ENCODE results near the gene CLTCL1.
A peak's percentile ranks its signal among the peaks of the same experiment; 100 is the strongest.
"Not testable (repeated sequence)": the region's sequence is repeated elsewhere in the genome, so short reads cannot be mapped to it uniquely, and the experiment has no call there.

Gene CLTCL1

DNA sequence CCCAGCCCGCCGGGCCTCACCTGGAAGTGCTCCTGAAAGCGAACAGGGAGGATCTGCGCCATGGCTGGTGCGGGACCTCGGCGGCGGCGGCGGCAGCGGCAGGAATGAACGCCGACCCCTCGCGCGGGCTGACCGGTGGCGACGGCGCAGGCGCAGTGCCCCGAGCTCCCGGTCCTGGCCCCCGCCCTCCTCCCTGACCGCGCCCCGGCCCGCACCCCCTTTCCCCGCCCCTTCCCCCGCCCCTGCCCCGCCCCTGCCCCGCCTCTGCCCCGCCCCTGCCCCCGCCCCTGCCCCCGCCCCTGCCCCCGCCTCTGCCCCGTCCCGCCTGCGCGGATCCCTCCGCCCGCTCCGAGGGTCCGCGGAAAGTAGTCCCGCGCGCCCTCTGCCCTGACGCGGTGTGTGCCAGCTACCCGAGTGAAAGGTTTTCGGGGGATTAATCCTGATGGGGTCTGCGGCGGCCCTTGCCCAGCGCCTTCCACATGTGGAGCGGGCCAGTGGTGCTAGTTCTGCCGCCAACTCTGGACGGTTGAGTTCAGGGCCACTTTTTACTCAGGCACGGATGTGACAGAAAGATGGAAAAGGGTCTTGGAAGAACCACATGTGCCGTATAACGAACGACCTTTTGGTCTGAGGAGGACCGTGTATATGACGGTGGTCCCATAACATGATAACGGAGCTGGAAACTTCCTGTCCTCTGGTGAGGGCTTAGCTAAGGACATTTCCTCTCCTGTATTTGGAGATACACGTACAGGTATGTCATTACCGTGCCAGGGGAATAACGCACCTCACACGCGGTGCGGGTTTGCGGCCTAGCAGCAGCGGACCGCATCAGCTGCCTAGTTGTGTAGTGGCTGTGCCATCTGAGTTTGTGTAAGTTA, at the start of gene CLTCL1:
Gene CLTCL1, minus strand, starts transcription at position 140 of the 878 bp plus-strand sequence. Its CDS starts 78 bp downstream, at position 62.
- Mint-ChIP-seq H3K9me3 (no peaks in the 10 kb centered on the region), H3K4me3 (peak within 1 kb of the TSS; percentile 89), H3K36me3 (no peaks in the 10 kb centered on the region), H3K27me3 (peaks cover 26% of the 10 kb centered on the region), H3K27ac (peak within 1 kb of the TSS; percentile 45), H3K4me1 (peaks cover 14% of the 10 kb centered on the region)
- ATAC-seq = peak; percentile 87

DNA sequence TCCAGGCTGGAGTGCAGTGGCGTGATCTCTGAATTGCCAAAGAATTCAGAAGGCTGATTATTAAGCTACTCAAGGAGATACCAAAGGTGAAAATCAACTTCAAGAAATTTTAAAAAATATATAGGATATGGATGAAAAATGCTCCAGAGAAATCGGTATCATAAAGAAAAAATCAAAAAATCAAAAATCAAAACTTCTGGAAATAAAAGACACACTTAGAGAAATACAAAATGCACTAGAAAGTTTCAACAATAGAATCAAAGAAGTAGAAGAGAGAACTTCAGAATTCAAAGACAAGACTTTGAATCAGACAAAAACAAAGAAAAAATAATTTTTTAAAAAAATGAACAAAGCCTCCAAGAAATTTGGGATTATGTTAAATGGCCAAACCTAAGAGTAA, 45.6 kb upstream of the CLTCL1 start:
- no peaks in the 10 kb centered on the region for H3K4me1 Mint-ChIP-seq
- H3K27ac Mint-ChIP-seq = no peak overlapping the region
- H3K4me3 Mint-ChIP-seq = no peak overlapping the region
- no peak for ATAC-seq
- H3K36me3 Mint-ChIP-seq = peaks cover 99% of the 10 kb centered on the region
- no peaks in the 10 kb centered on the region for H3K27me3 Mint-ChIP-seq
- H3K9me3 Mint-ChIP-seq = peaks cover 35% of the 10 kb centered on the region

DNA sequence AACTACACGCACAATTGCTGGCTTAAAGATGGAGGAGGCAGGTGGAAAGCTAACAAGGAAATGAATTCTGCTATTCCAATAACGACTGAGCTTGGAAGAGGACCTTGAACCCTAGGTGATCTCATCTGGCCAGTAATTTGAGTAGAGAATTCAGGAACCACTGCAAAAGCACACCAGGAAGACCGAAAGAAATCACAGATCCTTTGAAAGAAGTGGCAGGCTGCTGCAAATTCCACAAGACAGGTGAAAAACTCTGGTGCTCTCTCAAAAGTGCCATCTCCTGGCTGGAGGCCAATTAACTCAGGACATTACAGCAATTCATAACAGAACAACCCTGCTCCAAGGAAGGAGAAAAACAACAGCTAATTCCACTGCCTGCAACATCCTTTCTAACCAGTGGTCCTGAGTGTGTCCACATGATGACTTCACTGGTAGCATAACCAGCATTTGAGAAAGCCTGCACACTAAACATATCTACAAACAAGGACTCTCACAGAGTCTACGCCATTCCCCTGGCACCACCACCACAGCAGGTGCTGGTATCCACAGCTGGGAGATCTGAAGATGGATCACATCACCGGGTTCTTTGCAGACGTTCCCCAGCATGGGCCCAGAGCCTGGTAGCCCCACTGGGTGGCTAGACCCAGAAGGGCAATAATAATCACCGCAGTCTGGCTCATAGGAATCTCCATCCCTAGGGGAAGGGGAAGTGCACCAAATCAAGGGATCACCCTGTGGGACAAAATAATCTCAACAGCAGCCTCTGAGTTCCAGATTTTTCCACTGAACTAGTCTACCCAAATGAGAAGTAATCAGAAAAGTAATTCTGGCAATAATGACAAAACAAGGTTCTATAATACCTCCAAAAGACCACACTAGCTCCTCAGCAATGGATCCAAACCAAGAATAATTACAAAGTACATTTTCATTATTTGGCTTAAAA, 44.9 kb upstream of the CLTCL1 start:
- H3K36me3 Mint-ChIP-seq = peaks cover 99% of the 10 kb centered on the region
- H3K27ac Mint-ChIP-seq = no peak overlapping the region
- no peak for ATAC-seq
- no peaks in the 10 kb centered on the region for H3K4me1 Mint-ChIP-seq
- H3K4me3 Mint-ChIP-seq = no peak overlapping the region
- no peaks in the 10 kb centered on the region for H3K27me3 Mint-ChIP-seq
- H3K9me3 Mint-ChIP-seq = peaks cover 30% of the 10 kb centered on the region

DNA sequence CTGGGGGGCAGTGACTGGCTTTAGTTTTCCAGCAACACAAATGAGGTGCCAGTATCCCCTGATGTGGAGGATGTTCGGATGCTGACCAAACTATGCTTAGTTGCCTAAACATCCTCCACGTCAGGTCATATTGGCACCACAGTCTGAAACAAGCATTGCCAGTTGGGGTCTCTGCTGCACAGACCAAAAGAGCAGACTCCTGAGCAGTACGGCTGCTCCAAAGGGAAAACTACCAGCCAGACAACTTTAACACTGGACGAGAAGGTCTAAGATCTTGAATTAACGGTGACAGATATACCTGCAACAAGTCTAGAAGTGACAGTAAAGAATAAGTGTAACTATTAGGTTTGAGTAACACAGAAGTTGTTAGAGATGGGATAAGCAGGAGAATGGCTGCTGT, 40.5 kb upstream of the CLTCL1 start:
- peaks cover 22% of the 10 kb centered on the region for H3K9me3 Mint-ChIP-seq
- peaks cover 87% of the 10 kb centered on the region for H3K36me3 Mint-ChIP-seq
- H3K4me1 Mint-ChIP-seq = no peaks in the 10 kb centered on the region
- no peak overlapping the region for H3K4me3 Mint-ChIP-seq
- no peaks in the 10 kb centered on the region for H3K27me3 Mint-ChIP-seq
- ATAC-seq = no peak
- H3K27ac Mint-ChIP-seq = no peak overlapping the region

DNA sequence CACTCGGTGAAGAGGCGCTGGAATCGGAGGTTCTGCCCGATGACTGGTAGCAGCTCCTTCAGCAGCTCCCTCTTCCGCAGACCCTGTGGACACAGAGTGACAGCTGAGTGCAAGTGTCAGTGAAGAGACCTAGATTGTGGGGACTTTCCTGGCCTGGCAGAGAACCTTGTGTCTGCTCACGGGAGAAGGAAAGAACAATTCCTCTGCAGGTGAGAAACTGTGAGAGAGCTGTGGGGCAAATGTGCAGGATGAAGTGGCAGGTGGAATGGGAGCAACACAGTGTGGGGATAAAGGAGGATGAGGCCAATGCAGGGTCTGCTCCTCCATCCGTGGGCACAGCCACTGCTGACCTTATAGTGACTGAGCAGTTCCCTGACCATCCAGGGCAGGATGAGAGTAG, 40.0 kb upstream of the CLTCL1 start:
- Mint-ChIP-seq H3K27ac (no peak overlapping the region), H3K9me3 (peaks cover 22% of the 10 kb centered on the region)

DNA sequence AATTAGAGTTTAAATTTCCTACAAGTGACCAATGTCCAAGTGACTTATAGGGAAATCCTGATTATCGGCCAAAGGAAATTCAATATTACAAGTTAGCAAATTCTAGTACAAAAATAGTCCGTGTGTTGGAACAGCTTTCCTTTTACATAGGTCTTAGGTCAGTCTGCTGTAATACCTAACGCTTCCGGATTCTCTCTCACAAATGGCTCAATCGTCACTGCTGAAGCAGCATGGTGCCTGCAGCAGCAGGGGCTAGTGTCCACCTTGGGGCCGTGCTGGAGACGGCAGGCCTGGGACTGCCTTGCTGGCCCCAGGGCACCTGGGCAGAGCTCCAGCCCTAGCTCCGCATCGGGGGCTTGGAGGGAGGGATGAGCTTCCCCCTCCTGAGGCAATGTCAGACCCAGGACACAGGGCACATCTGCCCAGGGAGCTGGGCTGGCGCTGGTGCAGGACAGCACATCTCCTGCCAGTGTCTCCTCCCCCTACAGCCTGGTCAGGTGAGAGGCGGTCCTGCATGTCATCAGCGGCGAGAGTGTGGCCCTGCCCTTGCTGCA, 39.4 kb upstream of the CLTCL1 start:
- Mint-ChIP-seq H3K9me3 (peaks cover 26% of the 10 kb centered on the region), H3K27me3 (no peaks in the 10 kb centered on the region), H3K36me3 (peaks cover 77% of the 10 kb centered on the region), H3K4me1 (no peaks in the 10 kb centered on the region), H3K4me3 (no peak overlapping the region), H3K27ac (no peak overlapping the region)
- ATAC-seq = no peak

More for the DNA sequence above, 40.0 kb upstream of the CLTCL1 start:
- Mint-ChIP-seq H3K4me1 (no peaks in the 10 kb centered on the region), H3K4me3 (no peak overlapping the region), H3K27me3 (no peaks in the 10 kb centered on the region), H3K36me3 (peaks cover 82% of the 10 kb centered on the region)
- ATAC-seq = no peak

DNA sequence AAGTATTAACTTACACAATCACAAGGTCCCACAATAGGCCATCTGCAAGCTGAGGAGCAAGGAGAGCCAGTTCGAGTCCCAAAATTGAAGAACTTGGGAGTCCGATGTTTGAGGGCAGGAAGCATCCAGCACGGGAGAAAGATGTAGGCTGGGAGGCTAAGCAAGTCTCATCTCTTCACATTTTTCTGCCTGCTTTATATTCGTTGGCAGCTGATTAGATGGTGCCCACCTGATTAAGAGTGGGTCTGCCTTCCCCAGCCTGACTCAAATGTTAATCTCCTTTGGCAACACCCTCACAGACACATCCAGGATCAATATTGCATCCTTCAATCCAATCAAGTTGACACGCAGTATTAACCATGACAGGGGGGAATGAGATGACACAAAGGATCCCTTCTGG, 38.7 kb upstream of the CLTCL1 start:
- H3K4me1 Mint-ChIP-seq, H3K4me3 Mint-ChIP-seq, H3K27ac Mint-ChIP-seq, ATAC-seq, H3K27me3 Mint-ChIP-seq: not testable (repeated sequence)
- peaks cover 69% of the 10 kb centered on the region for H3K36me3 Mint-ChIP-seq
- H3K9me3 Mint-ChIP-seq = peaks cover 22% of the 10 kb centered on the region

DNA sequence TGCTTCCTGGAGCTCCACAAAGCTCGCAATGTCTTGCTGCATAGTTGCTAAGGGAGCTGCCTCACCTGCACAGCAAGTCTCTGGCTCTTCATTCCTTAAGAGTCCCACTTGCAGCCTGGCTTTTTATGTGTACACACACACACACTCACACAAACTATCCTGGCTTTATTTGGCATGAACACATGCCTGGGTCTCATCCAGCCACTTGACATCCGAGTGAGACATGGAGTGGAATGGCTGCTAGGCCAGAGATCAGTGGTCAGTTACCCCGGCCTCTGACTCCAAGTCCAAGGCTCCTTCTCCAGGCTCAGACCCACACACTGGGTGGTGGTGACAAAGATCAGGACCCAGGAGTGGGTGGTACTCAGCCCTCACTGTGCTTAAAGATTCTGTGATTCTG, 37.9 kb upstream of the CLTCL1 start:
- Mint-ChIP-seq H3K36me3 (peaks cover 62% of the 10 kb centered on the region), H3K27me3 (no peaks in the 10 kb centered on the region), H3K4me1 (no peaks in the 10 kb centered on the region), H3K4me3 (no peak overlapping the region), H3K9me3 (peaks cover 19% of the 10 kb centered on the region), H3K27ac (no peak overlapping the region)
- no peak for ATAC-seq

DNA sequence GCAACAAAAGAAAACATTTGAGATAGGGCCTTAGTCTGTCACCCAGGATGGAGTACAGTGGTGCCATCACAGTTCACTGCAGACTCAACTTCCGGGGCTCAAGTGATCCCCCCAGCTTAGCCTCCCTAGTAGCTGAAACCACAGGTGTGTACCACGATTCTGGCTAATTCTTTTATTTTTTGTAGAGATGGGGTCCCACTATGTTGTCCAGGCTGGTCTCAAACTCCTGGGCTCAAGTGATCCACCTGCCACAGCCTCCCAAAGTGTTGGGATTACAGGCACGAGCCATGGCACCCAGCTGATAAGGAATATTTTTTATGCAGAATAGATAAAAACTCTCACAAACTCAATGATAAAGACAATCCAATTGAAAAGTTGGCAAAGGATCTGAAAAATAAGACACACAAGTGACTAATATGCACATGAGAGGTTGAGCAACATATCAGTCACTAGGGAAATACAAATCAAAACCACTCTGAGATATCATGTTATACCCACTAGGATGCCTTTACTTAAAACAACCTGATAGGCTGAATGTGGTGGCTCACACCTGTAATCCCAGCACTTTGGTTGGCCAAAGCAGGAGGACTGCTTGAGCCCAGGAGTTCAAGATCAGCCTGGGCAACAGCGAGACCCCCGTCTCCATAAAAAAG, 33.9 kb upstream of the CLTCL1 start:
- Mint-ChIP-seq H3K4me3 (no peak overlapping the region), H3K27me3 (no peaks in the 10 kb centered on the region), H3K4me1 (no peaks in the 10 kb centered on the region), H3K36me3 (peaks cover 28% of the 10 kb centered on the region), H3K9me3 (peaks cover 6% of the 10 kb centered on the region), H3K27ac (no peak overlapping the region)
- ATAC-seq = no peak

DNA sequence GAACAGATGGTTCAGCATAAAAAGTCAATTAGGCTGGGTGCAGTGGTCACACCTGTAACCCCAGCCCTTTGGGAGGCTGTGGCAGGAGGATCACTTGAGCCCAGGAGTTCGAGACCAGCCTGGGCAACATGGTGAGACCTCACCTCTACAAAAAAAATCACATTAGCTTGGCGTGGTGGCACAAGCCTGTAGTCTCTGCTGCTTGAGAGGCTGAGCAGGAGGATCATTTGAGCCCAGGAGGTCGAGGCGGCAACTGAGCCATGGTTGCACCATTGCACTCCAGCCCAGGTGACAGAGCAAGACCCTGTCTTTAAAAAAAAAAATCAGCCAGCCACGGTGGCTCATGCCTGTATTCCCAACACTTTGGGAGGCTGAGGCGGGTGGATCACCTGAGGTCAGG, 31.9 kb upstream of the CLTCL1 start:
- not testable (repeated sequence) for H3K4me3 Mint-ChIP-seq, H3K27ac Mint-ChIP-seq, H3K9me3 Mint-ChIP-seq, H3K4me1 Mint-ChIP-seq, ATAC-seq, H3K27me3 Mint-ChIP-seq
- H3K36me3 Mint-ChIP-seq = peaks cover 18% of the 10 kb centered on the region

DNA sequence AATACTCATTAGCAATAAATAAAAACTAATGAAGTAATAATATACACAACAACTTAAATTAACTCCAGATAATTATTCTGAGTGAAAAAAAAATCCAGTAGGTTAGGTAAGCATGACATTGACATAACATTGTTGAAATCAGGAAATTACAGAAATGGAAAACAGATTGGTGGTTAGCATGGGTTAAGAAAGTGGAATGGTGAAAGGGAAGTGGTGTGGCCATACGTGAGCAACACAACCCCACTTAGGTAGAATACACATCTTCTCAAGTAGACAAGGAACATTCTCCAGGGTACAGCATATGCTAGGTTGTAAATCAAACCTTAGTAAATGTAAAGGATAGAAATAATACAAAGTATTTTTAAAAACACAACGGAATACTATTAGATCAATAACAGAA, 30.2 kb upstream of the CLTCL1 start:
- peaks cover 8% of the 10 kb centered on the region for H3K9me3 Mint-ChIP-seq
- no peak for ATAC-seq
- no peaks in the 10 kb centered on the region for H3K4me1 Mint-ChIP-seq
- H3K27me3 Mint-ChIP-seq = no peaks in the 10 kb centered on the region
- H3K27ac Mint-ChIP-seq = no peak overlapping the region
- peaks cover 14% of the 10 kb centered on the region for H3K36me3 Mint-ChIP-seq
- no peak overlapping the region for H3K4me3 Mint-ChIP-seq

DNA sequence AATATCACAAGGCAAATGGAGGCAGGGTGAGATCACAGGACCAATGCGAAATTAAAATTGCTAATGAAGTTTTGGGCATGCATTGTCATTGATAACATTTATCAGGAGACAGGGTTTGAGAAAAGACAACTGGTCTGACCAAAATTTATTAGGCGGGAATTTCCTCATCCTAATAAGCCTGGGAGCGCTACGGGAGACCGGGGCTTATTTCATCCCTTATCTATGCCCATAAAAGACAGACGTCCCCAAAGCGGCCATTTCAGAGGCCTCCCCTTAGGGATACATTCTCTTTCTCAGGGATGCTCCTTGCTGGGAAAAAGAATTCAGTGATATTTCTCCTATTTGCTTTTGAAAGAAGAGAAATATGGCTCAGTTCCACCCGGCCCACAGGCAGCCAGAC, 28.6 kb upstream of the CLTCL1 start:
- not testable (repeated sequence) for ATAC-seq, H3K4me3 Mint-ChIP-seq, H3K27ac Mint-ChIP-seq, H3K9me3 Mint-ChIP-seq, H3K4me1 Mint-ChIP-seq, H3K27me3 Mint-ChIP-seq
- peaks cover 14% of the 10 kb centered on the region for H3K36me3 Mint-ChIP-seq

DNA sequence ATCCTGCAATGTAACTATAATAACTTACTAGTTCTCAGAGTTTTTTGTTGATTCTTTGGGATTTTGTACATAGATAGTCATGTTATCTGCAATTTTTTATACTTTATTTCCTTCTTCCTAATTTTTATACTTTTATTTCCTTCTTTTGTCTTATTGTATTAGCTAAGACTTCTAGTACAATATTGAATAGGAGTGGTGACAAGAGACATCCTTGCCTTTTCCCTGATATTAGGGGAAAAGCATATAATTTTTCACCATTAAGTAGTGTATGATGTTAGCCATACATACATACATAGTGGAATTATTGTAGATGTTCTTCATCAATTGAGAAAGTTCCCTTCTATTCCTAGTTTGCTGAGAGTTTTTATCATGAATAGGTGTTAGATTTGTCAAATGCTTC, 27.8 kb upstream of the CLTCL1 start:
- ATAC-seq = no peak
- Mint-ChIP-seq H3K27ac (no peak overlapping the region), H3K4me3 (no peak overlapping the region), H3K27me3 (no peaks in the 10 kb centered on the region), H3K36me3 (peaks cover 14% of the 10 kb centered on the region), H3K4me1 (no peaks in the 10 kb centered on the region), H3K9me3 (peaks cover 9% of the 10 kb centered on the region)

DNA sequence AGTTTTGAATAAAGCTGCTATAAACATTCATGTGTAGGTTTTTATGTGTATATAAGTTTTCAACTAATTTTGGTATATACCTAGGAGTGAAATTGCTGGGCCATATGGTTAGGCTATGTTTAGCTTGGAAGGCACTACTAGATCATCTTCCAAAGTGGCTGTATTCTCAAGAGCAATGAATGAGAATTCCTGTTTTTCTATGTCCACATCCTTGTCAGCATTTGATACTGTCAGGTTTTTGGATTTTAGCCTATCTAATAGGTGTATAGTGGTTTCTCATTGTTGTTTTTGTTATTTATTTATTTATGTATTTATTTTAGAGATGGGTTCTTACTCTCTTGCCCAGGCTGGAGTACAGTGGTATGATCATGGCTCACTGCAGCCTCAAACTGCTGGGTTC, 26.3 kb upstream of the CLTCL1 start:
- H3K4me3 Mint-ChIP-seq = no peak overlapping the region
- no peaks in the 10 kb centered on the region for H3K4me1 Mint-ChIP-seq
- H3K36me3 Mint-ChIP-seq = peaks cover 14% of the 10 kb centered on the region
- H3K27me3 Mint-ChIP-seq = no peaks in the 10 kb centered on the region
- no peak for ATAC-seq
- H3K9me3 Mint-ChIP-seq = peaks cover 11% of the 10 kb centered on the region
- H3K27ac Mint-ChIP-seq = no peak overlapping the region

DNA sequence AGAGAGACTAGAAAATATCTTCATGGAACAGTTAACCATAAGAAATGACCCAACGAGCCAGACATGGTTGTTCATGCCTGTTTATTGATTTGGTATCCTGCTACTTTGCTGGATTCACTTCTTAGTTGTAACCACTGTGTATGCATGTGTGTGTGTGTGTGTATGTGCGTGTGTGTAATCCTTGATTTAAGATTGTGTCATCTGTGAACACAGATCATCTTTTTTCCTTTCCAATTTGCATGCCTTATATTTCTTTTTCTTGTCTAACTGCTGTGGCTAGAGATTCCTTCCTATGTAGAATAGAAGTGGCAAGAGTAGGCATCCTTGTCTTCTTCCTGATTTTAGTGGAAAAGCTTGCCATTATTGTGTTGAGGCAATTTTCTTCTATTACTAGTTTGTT, 16.4 kb upstream of the CLTCL1 start:
- Mint-ChIP-seq H3K27me3 (no peaks in the 10 kb centered on the region), H3K27ac (no peak overlapping the region)

More for the DNA sequence above, 16.4 kb upstream of the CLTCL1 start:
- no peaks in the 10 kb centered on the region for H3K36me3 Mint-ChIP-seq
- ATAC-seq = no peak
- H3K4me3 Mint-ChIP-seq = no peak overlapping the region
- no peaks in the 10 kb centered on the region for H3K9me3 Mint-ChIP-seq
- H3K4me1 Mint-ChIP-seq = no peaks in the 10 kb centered on the region

Data from stimulated activated memory B cell treated with anti-CD40 and anti-IgM and Interleukin-4, amounts not matched to agents 10 μg/mL and 1 μg/mL and 100 μg/mL, for 72 hours (primary cell).